ENCODE data around the gene SIN3A. TPM values are rescaled to one million over a fixed set of nuclear protein-coding genes. Genes with fewer than 3 reads are reported as not detected.

The SIN3A gene
- total RNA-seq, 1 experiment from 2014 or later = 91.4 TPM

DNA sequence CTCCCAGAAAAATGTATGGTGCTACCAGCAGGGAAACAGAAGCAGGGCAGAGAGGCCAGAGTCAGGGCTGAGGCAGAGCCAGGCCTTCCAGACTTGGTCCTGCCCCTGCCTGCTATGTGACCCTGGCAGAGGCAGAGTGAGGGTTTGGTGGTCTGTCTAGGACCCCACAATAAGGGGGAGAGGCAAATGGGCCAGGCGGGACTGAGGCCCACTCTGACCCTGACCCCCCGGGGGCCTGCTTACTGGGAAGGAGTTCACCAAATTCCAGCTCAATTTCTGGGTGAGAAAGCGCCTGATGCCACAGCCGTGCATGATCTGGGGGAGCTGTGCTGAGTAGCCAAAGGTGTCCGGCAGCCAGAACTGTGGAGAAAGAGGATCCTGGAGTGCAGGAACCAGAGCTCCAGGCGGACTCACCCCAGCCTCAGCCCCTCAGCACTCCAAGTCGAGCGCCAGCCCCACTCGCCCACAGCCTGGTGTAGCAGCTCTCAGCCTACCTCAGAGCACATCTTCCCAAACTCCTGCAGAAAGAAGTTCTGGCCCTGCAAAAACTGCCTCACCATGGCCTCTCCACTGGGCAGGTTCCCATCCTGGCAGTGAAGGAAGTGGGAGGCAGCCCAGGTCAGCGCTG is 90.0 kb downstream of the SIN3A start:
- no peak for DNase-seq
- BruUV-seq (replicated peaks) = no TSS peak
- H3K27me3 Mint-ChIP-seq (ENCODE audit: unreplicated experiment) = no peaks in the 10 kb centered on the region
- H3K27ac Mint-ChIP-seq (ENCODE audit: unreplicated experiment) = no peak overlapping the region
- no peak overlapping the region for H3K4me3 Mint-ChIP-seq (ENCODE audit: low read depth, unreplicated experiment)
- intact Hi-C loops (cut with micrococcal nuclease; ENCODE audit: unreplicated experiment) = loop anchor here (10.0 kb wide), 1 partner anchor 283 kb away; the partner anchor contains the start of genes IMP3 and SNX33
- peaks cover 34% of the 10 kb centered on the region for H3K36me3 Mint-ChIP-seq (ENCODE audit: insufficient read depth, unreplicated experiment)
- H3K9me3 Mint-ChIP-seq (ENCODE audit: low read depth, unreplicated experiment) = no peaks in the 10 kb centered on the region
- CTCF ChIA-PET = interaction anchor here (0.6 kb wide), 1 partner anchor 218 kb away, joined by 5 read pairs; the partner anchor contains the start of gene PTPN9
- TF ChIP-seq, protein P1, sequence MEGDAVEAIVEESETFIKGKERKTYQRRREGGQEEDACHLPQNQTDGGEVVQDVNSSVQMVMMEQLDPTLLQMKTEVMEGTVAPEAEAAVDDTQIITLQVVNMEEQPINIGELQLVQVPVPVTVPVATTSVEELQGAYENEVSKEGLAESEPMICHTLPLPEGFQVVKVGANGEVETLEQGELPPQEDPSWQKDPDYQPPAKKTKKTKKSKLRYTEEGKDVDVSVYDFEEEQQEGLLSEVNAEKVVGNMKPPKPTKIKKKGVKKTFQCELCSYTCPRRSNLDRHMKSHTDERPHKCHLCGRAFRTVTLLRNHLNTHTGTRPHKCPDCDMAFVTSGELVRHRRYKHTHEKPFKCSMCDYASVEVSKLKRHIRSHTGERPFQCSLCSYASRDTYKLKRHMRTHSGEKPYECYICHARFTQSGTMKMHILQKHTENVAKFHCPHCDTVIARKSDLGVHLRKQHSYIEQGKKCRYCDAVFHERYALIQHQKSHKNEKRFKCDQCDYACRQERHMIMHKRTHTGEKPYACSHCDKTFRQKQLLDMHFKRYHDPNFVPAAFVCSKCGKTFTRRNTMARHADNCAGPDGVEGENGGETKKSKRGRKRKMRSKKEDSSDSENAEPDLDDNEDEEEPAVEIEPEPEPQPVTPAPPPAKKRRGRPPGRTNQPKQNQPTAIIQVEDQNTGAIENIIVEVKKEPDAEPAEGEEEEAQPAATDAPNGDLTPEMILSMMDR (IDR thresholded peaks at IDR 0.05; ENCODE audit: unreplicated experiment) = no peak
- no peaks in the 10 kb centered on the region for H3K4me1 Mint-ChIP-seq (ENCODE audit: low read depth, unreplicated experiment)

DNA sequence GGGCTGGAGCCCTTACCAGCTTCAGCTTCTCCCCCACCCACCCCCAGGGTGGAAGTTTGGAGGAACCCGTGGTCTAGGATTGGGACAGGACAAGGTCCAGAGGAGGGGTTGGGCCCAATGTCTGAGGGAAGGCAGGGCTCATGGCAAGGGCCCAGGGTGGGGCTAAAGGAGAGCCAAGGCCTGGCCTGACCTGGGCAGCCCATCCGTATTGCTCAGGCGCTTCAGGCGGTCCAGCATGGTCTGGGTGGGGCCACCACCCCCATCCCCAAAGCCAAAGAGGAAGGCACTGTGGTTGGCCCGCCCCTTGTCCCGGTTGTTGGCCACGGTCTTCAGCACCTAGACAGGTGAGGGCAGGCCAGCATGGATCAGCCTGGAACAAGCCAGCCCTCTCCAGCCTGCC is 90.6 kb downstream of the SIN3A start:
- CTCF ChIA-PET = no interaction called here
- TF ChIP-seq, protein P1 (IDR thresholded peaks at IDR 0.05; ENCODE audit: unreplicated experiment) = no peak
- no peak overlapping the region for H3K4me3 Mint-ChIP-seq (ENCODE audit: low read depth, unreplicated experiment)
- no peaks in the 10 kb centered on the region for H3K27me3 Mint-ChIP-seq (ENCODE audit: unreplicated experiment)
- no peaks in the 10 kb centered on the region for H3K9me3 Mint-ChIP-seq (ENCODE audit: low read depth, unreplicated experiment)
- intact Hi-C loops (cut with micrococcal nuclease; ENCODE audit: unreplicated experiment) = loop anchor here (10.0 kb wide), 1 partner anchor 284 kb away; the partner anchor contains the start of genes IMP3 and SNX33
- DNase-seq = no peak
- BruUV-seq (replicated peaks) = no TSS peak
- H3K27ac Mint-ChIP-seq (ENCODE audit: unreplicated experiment) = no peak overlapping the region
- no peaks in the 10 kb centered on the region for H3K4me1 Mint-ChIP-seq (ENCODE audit: low read depth, unreplicated experiment)
- peaks cover 40% of the 10 kb centered on the region for H3K36me3 Mint-ChIP-seq (ENCODE audit: insufficient read depth, unreplicated experiment)

DNA sequence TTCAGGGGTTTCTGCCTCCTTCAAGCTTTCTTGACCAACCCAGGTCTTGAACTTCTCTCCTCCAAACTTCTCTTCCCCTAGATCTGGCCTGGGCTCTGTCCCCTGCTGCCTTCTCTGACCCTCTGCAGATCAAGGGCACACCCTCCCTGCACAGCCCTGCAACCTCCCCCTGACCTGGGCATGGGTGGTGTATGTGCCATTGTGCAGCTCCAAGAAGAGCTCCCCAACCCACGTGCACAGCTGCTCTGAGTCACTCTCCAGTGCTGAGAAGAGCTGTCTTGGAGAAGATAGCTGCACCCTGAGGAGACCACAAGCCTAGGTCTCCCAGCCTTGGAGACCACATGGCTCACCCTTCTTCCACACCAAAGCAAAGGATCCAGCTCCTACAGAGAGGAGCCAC is 91.1 kb downstream of the SIN3A start:
- Mint-ChIP-seq H3K4me3 (ENCODE audit: low read depth, unreplicated experiment) (no peak overlapping the region), H3K27ac (ENCODE audit: unreplicated experiment) (no peak overlapping the region), H3K4me1 (ENCODE audit: low read depth, unreplicated experiment) (no peaks in the 10 kb centered on the region), H3K9me3 (ENCODE audit: low read depth, unreplicated experiment) (no peaks in the 10 kb centered on the region), H3K27me3 (ENCODE audit: unreplicated experiment) (no peaks in the 10 kb centered on the region), H3K36me3 (ENCODE audit: insufficient read depth, unreplicated experiment) (peaks cover 45% of the 10 kb centered on the region)
- CTCF ChIA-PET = no interaction called here
- no peak for DNase-seq
- BruUV-seq (replicated peaks) = no TSS peak
- intact Hi-C loops (cut with micrococcal nuclease; ENCODE audit: unreplicated experiment) = loop anchor here (10.0 kb wide), 1 partner anchor 284 kb away; the partner anchor contains the start of genes IMP3 and SNX33
- TF ChIP-seq, protein P1 (IDR thresholded peaks at IDR 0.05; ENCODE audit: unreplicated experiment) = no peak

DNA sequence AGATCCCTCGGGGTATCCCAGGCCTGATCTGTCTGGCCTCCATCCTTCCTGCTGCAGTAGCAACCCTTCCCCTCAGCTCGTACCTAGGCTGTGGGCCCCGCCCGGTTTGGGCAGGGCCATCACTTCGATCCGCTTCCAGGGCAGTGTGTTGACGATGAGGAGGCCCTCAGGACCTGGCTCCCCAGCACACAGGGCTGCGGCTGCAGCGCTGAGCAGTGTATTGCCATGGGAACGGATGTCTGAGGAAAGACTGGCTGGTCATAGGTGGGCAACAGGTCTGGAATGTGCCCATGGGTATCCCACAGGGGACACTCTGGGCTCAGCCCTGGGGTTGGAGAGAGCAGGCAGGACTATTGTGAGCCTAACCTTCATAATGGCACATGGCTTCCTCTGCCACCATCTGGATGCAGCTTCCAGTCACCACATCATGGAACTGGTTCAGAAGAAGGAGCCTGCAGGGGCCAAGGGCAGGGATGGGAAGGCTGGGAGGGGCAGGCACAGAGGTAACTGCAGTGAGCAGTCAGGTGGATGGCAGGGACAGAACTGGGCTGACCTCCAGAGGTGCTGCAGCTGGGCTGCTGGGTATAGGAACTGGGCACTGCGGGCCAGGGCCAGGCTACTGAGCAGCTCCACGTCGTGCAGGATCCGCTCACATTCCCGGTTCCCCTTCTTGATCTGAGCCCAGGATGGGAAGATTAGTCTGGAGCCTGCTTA is 91.8 kb downstream of the SIN3A start:
- no peak for DNase-seq
- Mint-ChIP-seq H3K36me3 (ENCODE audit: insufficient read depth, unreplicated experiment) (peaks cover 51% of the 10 kb centered on the region), H3K4me3 (ENCODE audit: low read depth, unreplicated experiment) (no peak overlapping the region), H3K27me3 (ENCODE audit: unreplicated experiment) (no peaks in the 10 kb centered on the region), H3K9me3 (ENCODE audit: low read depth, unreplicated experiment) (no peaks in the 10 kb centered on the region), H3K27ac (ENCODE audit: unreplicated experiment) (no peak overlapping the region), H3K4me1 (ENCODE audit: low read depth, unreplicated experiment) (no peaks in the 10 kb centered on the region)
- CTCF ChIA-PET = no interaction called here
- intact Hi-C loops (cut with micrococcal nuclease; ENCODE audit: unreplicated experiment) = loop anchor here (10.0 kb wide), 1 partner anchor 285 kb away; the partner anchor contains the start of genes IMP3 and SNX33
- TF ChIP-seq, protein P1 (IDR thresholded peaks at IDR 0.05; ENCODE audit: unreplicated experiment) = no peak
- no TSS peak for BruUV-seq (replicated peaks)
